ENCODE results near the gene SLC29A2.

SLC29A2 gene, protein sequence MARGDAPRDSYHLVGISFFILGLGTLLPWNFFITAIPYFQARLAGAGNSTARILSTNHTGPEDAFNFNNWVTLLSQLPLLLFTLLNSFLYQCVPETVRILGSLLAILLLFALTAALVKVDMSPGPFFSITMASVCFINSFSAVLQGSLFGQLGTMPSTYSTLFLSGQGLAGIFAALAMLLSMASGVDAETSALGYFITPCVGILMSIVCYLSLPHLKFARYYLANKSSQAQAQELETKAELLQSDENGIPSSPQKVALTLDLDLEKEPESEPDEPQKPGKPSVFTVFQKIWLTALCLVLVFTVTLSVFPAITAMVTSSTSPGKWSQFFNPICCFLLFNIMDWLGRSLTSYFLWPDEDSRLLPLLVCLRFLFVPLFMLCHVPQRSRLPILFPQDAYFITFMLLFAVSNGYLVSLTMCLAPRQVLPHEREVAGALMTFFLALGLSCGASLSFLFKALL

GRCh38 chr11:66371627-66372415 lies at the start of gene SLC29A2:
SLC29A2 (minus strand) TSS chr11:66371760; CDS start chr11:66371591, 169 bp downstream.
- DNase-seq, result no peak

- no peak for DNase-seq
Observed at GRCh38 chr11:66420671-66421476, 49.3 kb upstream of the SLC29A2 start, which contains the start of gene NPAS4. NPAS4 (plus strand) TSS chr11:66421035; CDS start chr11:66421180, 145 bp downstream.

DNA sequence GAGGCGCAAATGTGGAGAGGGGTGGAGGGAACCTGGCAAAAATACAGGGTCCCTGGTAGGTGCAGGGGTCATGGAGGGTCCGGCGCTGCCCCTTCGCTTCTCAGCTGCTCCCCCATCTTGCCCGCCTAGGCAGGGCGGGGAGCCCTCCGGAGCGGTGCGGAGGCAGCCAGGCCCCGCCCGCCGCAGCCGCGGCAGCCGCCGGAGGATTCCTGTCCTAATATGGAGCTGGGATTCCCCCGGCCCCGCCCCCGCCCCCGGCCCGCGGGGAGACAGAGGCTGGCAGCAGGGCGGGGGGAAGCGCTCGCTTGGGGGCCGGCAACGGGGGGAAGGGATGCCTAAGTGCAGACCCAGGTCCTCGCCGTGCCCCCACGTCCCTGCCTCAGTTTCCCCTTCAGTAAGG lies 48.3 kb upstream of the SLC29A2 start:
- no peak for DNase-seq

DNA sequence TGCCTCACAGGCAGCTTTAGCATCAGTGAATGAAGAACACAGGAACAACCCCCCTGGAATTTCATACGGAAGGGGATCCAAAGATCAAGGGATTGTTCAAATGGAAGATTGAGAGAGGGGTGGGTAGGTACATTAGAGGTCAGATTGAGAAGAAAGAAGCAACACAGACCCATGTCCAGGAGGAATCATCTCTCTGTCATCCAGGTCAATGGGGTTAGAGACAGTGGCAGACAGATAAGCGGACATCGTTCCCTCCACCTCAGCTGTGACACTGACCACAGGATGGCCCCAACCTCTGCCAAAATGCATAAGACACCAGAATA lies 47.4 kb upstream of the SLC29A2 start:
- DNase-seq, result no peak

- peak; percentile 79 for DNase-seq
Observed at GRCh38 chr11:66418168-66418985, 46.8 kb upstream of the SLC29A2 start.

DNA sequence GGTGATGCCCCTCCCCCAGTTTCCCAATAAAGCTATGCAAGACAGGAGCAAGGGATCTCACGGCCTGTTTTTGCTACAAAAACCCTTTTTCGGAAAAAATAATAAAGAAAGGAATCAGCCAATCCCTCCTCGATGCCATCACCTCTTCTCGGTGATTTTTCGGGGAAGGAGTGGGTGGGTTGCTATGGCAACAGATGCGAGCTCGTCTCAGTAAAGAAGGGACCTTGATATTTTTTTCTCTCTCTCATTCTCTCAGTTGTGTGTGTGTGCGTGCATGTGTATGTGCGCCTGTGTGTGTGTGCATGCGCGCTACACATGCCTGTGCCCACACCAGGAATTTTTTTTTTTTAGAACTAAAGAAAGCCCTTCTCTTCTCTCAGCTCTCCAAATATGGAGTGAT lies 45.4 kb upstream of the SLC29A2 start:
- no peak for DNase-seq

DNA sequence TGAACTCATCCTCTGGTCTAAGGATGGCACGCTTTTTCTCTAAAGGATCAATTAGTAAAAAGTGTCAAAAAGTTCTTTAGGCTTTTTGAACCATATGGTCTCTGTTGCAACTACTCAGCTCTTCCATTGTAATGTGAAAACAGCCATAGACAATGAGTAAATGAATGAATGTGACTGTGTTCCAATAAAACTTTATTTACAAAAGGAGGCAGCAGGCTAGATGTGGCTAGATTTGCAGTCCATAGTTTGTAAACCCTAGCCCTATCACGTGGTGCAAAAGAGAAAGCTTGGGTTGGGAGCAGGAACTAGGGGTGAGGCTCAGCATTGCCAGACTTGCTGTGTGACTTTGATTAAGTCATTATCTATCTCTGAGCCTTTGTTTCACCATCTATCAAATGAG lies 43.9 kb upstream of the SLC29A2 start:
- DNase-seq, result no peak

DNA sequence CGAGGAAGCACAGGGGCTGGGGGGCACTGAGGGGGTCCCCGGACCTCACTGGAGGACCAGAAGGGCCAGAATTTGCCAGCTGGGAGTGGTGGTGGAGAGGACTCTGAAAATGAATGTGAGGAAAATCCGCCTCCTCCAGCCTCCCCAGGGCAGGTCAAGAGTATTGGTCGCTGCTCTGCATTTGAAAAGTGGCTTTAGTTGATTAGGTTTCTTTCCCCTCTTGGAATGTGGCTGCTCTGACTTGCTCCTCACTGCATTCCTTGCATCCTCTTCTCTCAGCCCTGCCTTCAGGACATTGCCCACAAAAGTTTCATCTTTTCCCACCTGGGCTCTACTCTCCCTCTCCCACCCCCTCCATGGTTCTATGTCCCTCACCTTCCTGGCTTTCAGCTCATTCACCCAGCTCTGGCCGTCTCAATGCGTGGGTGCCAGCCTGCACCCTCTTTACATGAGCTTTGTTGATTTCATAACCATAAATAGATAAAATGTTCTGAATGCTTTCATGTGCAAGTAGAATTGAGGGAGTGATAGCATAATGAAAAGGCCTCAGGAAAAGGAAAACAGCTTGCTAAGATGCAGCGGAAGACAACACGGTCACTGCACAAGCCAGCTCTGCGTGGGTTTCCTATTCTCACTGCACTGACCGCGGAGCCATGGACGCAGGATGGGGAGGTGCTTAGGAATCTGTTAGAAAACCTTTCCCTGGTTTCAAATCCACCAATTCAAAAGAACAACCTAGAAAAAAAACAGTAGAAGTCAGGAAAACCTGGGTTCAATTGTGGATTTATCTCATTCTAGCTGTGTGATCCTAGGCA lies 42.8 kb upstream of the SLC29A2 start:
- DNase-seq, result no peak

- DNase-seq, result no peak
Observed at GRCh38 chr11:66413167-66413566, 41.6 kb upstream of the SLC29A2 start.

DNA sequence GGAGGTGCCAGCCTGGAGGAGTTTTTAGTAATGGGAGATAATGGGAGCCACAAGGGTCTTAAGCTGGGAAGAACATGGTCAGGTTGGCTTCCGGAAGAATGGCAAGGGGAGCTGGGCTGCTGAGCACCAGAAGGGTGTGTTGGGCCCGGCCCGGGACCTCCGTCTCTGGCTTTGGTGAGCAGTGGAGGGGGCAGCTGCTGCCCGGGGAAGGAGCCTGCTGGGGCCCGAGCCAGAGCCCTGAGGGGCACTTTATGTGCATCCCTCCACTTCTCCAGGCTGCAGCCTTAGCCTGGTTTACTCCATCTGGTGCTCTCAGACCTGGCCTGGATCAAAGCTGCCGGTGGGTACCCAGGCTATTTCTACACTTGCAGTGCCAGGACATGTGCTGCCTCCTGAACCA lies 40.5 kb upstream of the SLC29A2 start:
- no peak for DNase-seq

DNA sequence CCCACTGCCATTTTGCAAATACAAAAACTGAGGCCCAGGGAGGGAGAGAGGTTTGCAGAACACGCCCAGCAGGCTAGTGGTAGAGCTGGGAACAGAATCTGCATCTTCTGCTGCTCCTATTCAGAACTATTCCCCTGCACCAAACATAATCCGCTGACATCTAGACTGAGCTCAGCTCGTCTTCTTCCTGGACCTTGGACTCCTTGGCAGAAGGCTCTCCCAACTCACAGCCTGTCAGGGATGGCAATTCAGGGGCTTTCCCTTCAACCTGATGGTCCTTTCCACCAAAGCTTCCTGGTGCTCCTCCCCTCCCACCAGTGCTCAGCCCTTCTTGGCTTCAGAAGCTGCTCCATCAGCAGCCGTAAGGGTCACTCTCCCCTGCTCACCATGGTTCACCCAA lies 39.8 kb upstream of the SLC29A2 start:
- no peak for DNase-seq

DNA sequence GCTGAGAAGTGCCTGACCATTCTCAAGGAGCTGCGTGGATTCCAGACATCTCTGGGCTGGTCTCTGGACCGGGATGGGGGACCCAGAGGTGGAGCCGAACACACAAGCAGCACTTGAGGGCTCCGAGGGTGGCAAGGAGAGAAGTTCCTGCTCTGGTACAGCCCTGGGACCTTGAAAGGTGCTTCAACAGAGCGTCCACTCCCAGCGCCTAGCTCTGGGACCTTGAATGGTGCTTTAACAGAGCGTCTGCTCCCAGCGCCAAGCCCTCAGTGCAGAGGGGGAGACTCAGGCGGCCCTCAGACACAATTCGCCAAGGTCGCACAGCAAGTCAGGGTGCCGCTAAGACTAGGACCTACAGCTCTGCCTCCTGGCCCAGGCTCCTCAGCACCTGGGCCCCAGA lies 38.6 kb upstream of the SLC29A2 start:
- DNase-seq, result no peak

GRCh38 chr11:66409226-66409625 lies 37.7 kb upstream of the SLC29A2 start:
- DNase-seq, result no peak

- peak; percentile 92 for DNase-seq
Observed at GRCh38 chr11:66408488-66409214, 37.1 kb upstream of the SLC29A2 start.

DNA sequence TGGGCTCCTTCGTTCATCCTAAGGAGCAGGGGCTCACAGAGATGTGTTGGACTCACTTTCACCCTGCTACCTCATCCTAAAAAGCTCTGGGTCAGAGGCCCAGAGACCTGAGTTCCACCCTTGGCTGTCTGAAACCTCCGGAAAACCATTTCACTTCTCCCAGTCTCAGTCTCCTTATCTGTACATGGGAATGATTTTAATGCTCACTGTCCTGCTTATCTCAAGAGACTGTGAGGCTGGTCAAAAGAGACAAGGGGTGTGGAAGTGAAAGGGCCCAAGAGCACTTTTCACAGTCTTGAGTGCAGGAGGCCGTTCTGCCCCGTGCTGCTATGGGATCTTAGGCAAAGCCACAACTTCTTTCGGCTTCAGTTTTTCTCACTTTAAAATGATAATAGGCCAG lies 36.1 kb upstream of the SLC29A2 start:
- no peak for DNase-seq

DNA sequence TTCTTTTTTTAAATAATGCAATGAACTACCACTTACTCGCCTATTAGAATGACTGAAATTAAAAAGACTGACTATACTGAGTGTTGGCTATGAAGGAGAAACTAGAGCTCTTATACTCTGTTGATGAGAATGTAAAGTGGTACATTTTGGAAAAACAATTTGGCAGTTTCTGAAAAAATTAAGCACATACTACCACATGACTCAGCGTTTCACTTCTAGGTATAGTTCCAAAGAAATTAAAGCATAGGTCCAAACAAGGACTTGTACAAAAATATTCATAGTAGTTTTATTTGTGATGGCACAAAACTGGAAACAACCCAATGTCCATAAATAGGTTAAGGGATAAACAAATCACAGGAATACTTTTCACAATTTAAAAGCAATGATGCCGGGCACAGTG lies 22.4 kb upstream of the SLC29A2 start:
- no peak for DNase-seq

DNA sequence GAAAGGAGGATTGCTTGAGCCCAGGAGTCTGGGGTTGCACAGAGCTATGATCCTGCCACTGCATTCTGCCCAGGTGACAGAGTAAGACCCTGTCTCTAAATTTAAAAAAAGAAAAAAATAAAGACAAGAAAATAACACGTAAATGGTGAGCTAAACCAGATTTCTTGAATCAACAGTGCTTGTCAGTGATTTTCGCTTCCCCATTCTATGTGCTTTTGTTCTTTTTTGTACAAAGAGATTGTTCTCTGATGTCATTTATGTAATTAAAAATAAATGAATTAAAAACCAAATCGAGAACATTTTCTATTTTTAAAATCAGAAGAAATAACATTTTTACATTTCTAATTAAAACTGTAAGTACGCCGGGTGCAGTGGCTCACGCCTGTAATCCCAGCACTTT lies 19.8 kb upstream of the SLC29A2 start:
- DNase-seq, result no peak

- DNase-seq, result peak; percentile 75
Observed at GRCh38 chr11:66388780-66389386, 17.3 kb upstream of the SLC29A2 start.

GRCh38 chr11:66386171-66387069 lies 14.9 kb upstream of the SLC29A2 start:
- DNase-seq, result peak; percentile 90
